ENCODE results near the gene SPAG6. TPM values are rescaled to one million over a fixed set of nuclear protein-coding genes. Genes with fewer than 3 reads are reported as not detected.

The SPAG6 gene
- total and polyA plus RNA-seq, 9 of the 15 experiments (the other 6 are each of a cell fraction or from before 2014, with no cell fraction given), result 3.5 to 23.1 (median 11.8) TPM

DNA sequence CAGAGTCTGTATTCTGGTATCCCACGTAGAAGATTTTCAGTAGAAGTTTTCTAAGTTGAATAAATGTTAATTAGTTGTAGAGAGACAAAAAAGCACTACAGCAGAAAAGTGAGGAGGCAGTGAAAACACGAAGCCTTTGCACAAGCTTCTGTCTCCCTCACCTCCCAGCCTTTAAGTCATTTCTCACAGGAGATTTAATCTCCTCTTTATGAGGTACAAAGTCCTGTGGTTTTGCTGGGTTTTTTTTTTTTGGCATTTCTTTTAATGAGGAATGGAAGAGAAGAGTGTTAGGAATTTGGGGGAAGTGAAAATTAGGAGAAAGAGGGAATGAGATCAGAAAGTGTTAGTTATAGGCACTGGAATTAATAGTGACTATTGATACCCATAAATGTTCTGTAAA lies 21.5 kb downstream of the SPAG6 start (continued):
- TF ChIP-seq ZBTB40 (IDR thresholded peaks at IDR 0.05), result no peak
- TF ChIP-seq ZBTB40 (CRISPR knock-in tag; IDR thresholded peaks at IDR 0.05), result no peak
- TF ChIP-seq SNAPC5 (CRISPR knock-in tag; IDR thresholded peaks at IDR 0.05), result no peak
- TF ChIP-seq SMARCA4 (IDR thresholded peaks at IDR 0.05), result peak; percentile 34; the same call in 1 of the 2 replicates
- no peak for TF ChIP-seq MYC (IDR thresholded peaks at IDR 0.05; ENCODE audit: low read depth, low read length)
- TF ChIP-seq MYC (CRISPR knock-in tag; IDR thresholded peaks at IDR 0.05; ENCODE audit: borderline replicate concordance, low read depth), result no peak
- no peak for TF ChIP-seq CREB3 (tag; conservative IDR thresholded peaks at IDR 0.05; ENCODE audit: low read depth)
- no peak for TF ChIP-seq YY1 (IDR thresholded peaks at IDR 0.05; ENCODE audit: borderline replicate concordance in 1 of 3, control insufficient read depth in 1 of 3, extremely low read depth in 1 of 3, insufficient read depth in 3 of 3, insufficient read length in 1 of 3, insufficient replicate concordance in 2 of 3, low read depth in 1 of 3, low read length in 2 of 3)
- no peak for TF ChIP-seq SUPT5H (IDR thresholded peaks at IDR 0.05)
- TF ChIP-seq PCBP1 (IDR thresholded peaks at IDR 0.05; ENCODE audit: low read depth, low read length, poor library complexity, severe bottlenecking), result no peak
- no peak for TF ChIP-seq KAT7 (CRISPR knock-in tag; IDR thresholded peaks at IDR 0.05; ENCODE audit: borderline replicate concordance)
- no peak for TF ChIP-seq NBN (IDR thresholded peaks at IDR 0.05; ENCODE audit: low read depth)
- no peak for TF ChIP-seq ZNF239 (CRISPR knock-in tag; IDR thresholded peaks at IDR 0.05)
- TF ChIP-seq POLR3G (IDR thresholded peaks at IDR 0.05; ENCODE audit: extremely low read depth, insufficient read length, insufficient replicate concordance), result no peak
- no peak for TF ChIP-seq SP1 (CRISPR knock-in tag; IDR thresholded peaks at IDR 0.05)
- no peak for TF ChIP-seq NFATC3 (IDR thresholded peaks at IDR 0.05)
- no peak for TF ChIP-seq ZNF174 (CRISPR knock-in tag; IDR thresholded peaks at IDR 0.05)
- no peak for TF ChIP-seq ZNF224 (CRISPR knock-in tag; IDR thresholded peaks at IDR 0.05)
- peak; percentile 13; the same call in 1 of the 2 replicates for TF ChIP-seq ESRRA (IDR thresholded peaks at IDR 0.05; ENCODE audit: borderline replicate concordance, low read depth)
- no peak for TF ChIP-seq ZNF436 (CRISPR knock-in tag; IDR thresholded peaks at IDR 0.05)
